Frontal cortex (tissue), 4 donors: ENCODE measurements around the gene MEFV. TPM values are rescaled to one million over a fixed set of nuclear protein-coding genes. Genes with fewer than 3 reads are reported as not detected.
"Not testable (repeated sequence)": the region's sequence is repeated elsewhere in the genome, so short reads cannot be mapped to it uniquely, and the experiment has no call there.

ENCODE experiments used
- DNase-seq, 2 donors: peaks; one replicate each; pipeline ENCODE4 v3.0.0; 2012; ENCODE audit warnings: low spot score in 2 of 2
- FAIRE-seq: peaks from 2 replicates; lab custom pipeline; 2012; peaks lifted over from hg19 to GRCh38; lab: Jason Lieb, UNC
- total RNA-seq: library from RNA; depleted of rRNA; stranded (reverse); fragments of >200 nt; gene quantifications from one replicate; pipeline ENCODE4 v1.2.3, GENCODE V29; 2014
- donor health status: control.
- donor health status: control.
- donor health status: control.

Gene MEFV
- total RNA-seq, 1 donor from 2014 or later, result under 0.01 TPM

- no peak for FAIRE-seq
- DNase-seq, result no peak
Observed at GRCh38 chr16:3223913-3224515, 32.4 kb downstream of the MEFV start.

- FAIRE-seq (no peak), DNase-seq (no peak)
Observed at GRCh38 chr16:3220839-3221238, 35.6 kb downstream of the MEFV start.

DNA sequence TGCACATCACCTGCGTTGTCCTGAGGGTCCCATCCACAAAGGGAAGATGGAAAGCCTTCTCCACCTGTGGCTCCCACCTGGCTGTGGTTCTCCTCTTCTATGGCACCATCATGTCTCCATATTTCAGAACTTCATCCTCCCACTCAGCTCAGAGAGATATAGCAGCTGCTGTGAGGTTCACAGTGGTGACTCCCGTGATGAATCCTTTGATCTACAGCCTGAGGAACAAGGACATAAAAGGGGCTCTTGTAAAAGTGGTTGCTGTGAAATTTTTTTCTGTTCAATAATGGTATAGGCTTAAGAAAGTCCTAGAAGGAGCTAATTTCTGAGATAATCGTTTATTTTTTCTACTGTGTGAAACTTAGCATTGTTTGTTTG, 40.2 kb downstream of the MEFV start:
- no peak for DNase-seq
- no peak for FAIRE-seq

GRCh38 chr16:3215601-3216262, 40.7 kb downstream of the MEFV start:
- no peak for DNase-seq
- no peak for FAIRE-seq

GRCh38 chr16:3214904-3215600, 41.4 kb downstream of the MEFV start:
- FAIRE-seq, result no peak
- DNase-seq, result no peak

GRCh38 chr16:3212567-3212966, 43.9 kb downstream of the MEFV start:
- FAIRE-seq (no peak), DNase-seq (no peak)

- FAIRE-seq, result no peak
- no peak for DNase-seq
Observed at GRCh38 chr16:3212006-3212405, 44.4 kb downstream of the MEFV start.

- DNase-seq (no peak), FAIRE-seq (no peak)
Observed at GRCh38 chr16:3207086-3207953, 49.1 kb downstream of the MEFV start.

- FAIRE-seq, DNase-seq: not testable (repeated sequence)
Observed at GRCh38 chr16:3205939-3206338, 50.5 kb downstream of the MEFV start.

GRCh38 chr16:3202903-3203539, 53.4 kb downstream of the MEFV start:
- DNase-seq (no peak), FAIRE-seq (no peak)

DNA sequence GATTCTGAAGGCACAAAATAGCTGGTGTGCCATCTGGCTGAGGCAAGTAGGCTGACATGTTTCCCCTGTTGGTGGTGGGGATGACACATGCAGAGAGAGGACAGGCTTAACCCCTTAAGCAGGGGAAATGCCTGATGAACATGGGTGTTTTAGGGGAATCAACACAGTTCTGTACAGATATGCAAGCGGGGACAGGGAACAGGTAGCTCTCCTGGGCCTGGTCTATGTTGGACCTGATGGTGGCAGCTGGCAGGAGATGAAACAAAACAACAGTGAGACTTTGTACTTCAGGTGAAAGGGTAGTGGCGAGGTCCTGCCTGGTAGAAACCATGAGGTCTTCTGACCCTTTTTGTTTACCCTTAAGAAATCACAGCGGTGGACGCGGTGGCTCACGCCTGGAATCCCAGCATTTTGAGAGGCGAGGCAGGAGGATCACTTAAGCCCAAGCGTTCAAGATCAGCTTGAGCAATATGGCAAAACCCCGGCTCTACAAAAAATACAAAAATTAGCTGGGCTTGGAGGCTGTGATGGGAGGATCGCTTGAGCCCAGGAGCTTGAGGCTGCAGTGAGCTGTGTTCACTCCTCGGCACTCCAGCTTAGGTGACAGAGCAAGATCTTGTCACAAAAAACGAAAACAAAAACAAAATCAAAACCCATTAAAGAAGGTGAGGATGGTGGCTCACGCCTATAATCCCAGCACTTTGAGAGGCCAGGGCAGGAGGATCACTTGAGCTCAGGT, 57.9 kb downstream of the MEFV start:
- DNase-seq (no peak), FAIRE-seq (no peak)

GRCh38 chr16:3197694-3198333, 58.6 kb downstream of the MEFV start:
- not testable (repeated sequence) for FAIRE-seq, DNase-seq

DNA sequence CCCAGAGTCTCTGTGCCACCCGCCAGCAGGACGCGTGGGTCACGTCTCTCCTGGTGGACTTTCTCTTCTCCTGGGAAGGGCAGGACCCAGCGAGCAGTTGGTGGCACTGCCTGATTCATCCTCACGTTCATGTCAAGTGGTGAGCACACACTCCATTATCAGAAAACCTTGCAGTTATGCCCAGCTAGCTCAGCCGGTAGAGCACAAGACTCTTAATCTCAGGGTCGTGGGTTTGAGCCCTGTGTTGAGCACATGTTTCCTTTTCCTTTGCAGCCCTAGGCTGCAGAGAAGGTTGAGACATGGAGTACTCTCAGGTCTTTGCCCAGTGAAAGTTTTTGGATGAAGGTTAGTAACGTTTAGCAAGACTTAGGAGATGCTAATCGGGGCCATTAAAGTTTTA, 60.5 kb downstream of the MEFV start:
- DNase-seq (no peak), FAIRE-seq (no peak)

DNA sequence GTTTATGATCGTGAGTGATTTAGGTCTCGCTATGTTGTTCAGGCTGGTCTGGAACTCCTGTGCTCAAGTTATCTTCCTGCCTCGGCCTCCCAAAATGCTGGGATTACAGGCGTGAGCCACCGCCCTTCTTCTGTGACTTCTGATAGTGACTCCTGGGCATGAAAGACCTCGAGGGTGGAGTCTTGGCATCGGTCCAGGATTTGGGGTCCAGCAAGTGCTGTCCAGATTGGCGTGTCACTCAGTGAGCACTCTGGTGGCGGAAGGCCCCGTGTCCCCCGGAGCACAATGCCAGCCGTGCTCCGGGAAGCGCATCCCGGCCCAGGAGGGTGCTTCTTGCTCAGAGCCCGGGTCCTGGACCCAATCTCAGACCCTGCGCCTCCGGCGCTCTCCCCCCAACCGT, 61.6 kb downstream of the MEFV start:
- no peak for FAIRE-seq
- no peak for DNase-seq

DNA sequence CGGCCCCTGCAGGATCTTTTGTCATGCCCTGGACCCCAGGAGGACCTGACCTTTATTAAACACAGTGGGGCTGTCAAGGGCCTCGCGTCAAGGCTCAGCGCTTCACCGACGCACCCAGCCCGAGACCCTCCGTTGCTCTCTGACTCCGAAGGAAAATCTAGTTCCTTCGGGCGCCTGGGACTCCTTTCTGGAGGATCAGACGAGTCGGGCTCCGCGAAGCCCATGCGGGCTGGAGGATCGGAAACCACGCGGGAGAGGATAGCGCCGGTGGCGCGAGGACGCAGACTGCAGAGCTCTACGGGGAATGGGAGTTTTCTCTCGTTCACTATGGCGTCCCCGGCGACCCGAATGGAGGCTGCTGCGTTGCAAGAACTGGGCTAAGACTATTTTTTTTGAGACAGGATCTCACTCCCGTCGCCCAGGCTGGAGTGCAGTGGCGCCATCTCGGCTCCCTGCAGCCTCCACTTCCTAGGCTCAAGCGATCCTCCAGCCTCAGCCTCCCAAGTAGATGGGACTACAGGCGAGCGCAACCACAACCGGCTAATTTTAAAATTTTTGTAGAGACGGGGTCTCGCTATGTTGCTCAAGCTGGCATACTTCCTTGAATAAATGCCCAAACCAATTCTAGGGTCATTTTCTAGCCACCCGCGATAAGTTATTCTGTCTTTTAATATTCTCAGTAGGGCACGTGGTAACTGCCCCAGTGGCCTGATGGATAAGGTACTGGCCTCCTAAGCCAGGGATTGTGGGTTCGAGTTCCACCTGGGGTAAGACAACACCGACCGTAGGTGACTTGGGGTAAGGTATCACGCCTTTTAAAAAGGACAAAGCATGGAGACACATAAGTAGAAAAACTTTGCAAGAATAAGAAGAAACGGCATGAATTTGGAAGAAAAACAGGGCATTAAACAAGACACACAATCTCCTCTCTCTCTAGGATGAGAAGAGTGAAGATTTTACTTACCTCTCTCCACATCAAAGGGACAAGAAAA, 62.9 kb downstream of the MEFV start:
- FAIRE-seq, result no peak
- DNase-seq, result no peak

DNA sequence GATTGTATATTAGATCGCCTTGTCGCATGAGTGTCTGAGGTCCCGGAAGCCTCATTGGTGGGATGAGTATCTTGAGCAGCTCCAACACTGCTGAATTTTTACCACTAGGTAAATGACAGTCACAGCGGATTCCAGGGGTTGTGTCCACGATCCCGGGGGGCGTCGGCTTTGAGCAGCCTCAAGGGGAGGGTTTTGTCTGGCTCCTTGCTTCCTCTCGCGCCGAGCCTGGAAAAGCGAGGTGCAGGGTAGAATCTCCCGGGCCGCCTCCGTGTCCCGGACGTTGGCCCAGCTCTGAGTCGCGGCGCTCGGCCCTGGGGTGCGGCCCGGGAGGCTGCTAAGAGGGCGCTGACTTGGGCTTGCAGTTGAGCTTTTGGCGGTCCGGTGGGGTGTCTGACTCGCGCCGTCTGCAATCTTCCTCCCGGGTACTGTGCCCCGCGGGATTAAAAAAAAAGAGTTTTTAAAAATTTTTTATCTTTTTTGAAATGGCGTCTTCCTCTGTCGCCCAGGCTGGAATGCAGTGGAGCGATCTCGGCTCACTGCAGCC, 63.9 kb downstream of the MEFV start:
- FAIRE-seq (no peak), DNase-seq (no peak)
